ENCODE results near the gene CACNG3.

DNA sequence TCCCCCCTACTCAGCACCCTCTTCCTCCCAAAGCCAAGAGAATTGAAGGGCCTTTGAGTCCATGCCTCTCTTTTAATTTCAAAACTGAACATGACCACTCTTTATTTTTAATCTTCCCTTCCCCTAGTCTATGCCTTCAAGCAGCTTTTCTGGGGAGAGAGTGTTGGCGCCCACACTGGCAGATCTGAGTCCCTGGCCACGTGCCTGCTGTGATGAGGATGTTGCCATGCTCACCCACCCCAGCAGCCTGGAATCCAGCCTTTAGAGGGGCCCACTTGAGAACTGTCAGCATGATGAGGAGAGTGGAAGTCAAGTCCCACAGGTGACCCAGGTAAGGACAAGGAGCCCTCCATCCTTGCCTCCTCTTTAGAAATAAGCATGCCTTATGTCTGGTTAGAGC is 20.3 kb upstream of the CACNG3 start:
- TF ChIP-seq, protein P1, sequence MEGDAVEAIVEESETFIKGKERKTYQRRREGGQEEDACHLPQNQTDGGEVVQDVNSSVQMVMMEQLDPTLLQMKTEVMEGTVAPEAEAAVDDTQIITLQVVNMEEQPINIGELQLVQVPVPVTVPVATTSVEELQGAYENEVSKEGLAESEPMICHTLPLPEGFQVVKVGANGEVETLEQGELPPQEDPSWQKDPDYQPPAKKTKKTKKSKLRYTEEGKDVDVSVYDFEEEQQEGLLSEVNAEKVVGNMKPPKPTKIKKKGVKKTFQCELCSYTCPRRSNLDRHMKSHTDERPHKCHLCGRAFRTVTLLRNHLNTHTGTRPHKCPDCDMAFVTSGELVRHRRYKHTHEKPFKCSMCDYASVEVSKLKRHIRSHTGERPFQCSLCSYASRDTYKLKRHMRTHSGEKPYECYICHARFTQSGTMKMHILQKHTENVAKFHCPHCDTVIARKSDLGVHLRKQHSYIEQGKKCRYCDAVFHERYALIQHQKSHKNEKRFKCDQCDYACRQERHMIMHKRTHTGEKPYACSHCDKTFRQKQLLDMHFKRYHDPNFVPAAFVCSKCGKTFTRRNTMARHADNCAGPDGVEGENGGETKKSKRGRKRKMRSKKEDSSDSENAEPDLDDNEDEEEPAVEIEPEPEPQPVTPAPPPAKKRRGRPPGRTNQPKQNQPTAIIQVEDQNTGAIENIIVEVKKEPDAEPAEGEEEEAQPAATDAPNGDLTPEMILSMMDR (IDR thresholded peaks at IDR 0.05; ENCODE audit: low read depth, low read length): no peak
- TF ChIP-seq POLR2A (IDR thresholded peaks at IDR 0.05; ENCODE audit: extremely low read depth, insufficient read length): no peak
- TF ChIP-seq, protein P2, sequence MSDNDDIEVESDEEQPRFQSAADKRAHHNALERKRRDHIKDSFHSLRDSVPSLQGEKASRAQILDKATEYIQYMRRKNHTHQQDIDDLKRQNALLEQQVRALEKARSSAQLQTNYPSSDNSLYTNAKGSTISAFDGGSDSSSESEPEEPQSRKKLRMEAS (IDR thresholded peaks at IDR 0.05; ENCODE audit: low read depth, low read length): no peak

Data from NB4 (cell line).